HEK293 (cell line): ENCODE measurements around the gene CELSR1.

Source experiments
- CTCF ChIA-PET: fragments of 350-600 bp; formaldehyde crosslinking; extraction: SDS; loops from one replicate; lab custom pipeline; 2021; ENCODE audit warnings: antibody characterized with exemption; lab: Yijun Ruan, JAX
- POLR2A ChIA-PET: fragments of 300-600 bp; formaldehyde crosslinking; extraction: SDS; loops from one replicate; lab custom pipeline; 2020; ENCODE audit warnings: antibody characterized with exemption, inconsistent platforms; lab: Yijun Ruan, JAX
- H3K27ac ChIP-seq: fragments of 200-500 bp; sonication (Bioruptor generic); 2 replicates; pipeline ENCODE4 v1.5.1; 2014; ENCODE audit warnings: low read depth, low read length, control low read depth, inconsistent platforms; ENCODE audit errors: extremely low read depth
- H3K36me3 ChIP-seq, 2 experiments: fragments of 200-500 bp in 1 of 2; sonication (Bioruptor generic) in 1 of 2; 1 replicate in 1 of 2; 2 replicates in 1 of 2; pipeline ENCODE4 v1.5.1; 2014 to 2017; ENCODE audit warnings: inconsistent platforms in 2 of 2, low read length in 2 of 2; ENCODE audit not compliant: control insufficient read depth in 2 of 2, insufficient read depth in 1 of 2
- H3K4me1 ChIP-seq: fragments of 200-500 bp; sonication (Bioruptor generic); 2 replicates; pipeline ENCODE4 v1.5.1; 2014; ENCODE audit warnings: mild to moderate bottlenecking, low read length, inconsistent platforms; ENCODE audit not compliant: control insufficient read depth, insufficient read depth
- H3K4me3 ChIP-seq: 2 replicates; pipeline ENCODE4 v1.5.1; 2011; ENCODE audit warnings: low read depth, mild to moderate bottlenecking, control low read depth, low read length, moderate library complexity
- H3K9me3 ChIP-seq: fragments of 200-500 bp; sonication (Bioruptor generic); 2 replicates; pipeline ENCODE4 v1.5.1; 2014; ENCODE audit warnings: low read depth, low read length, inconsistent platforms; ENCODE audit not compliant: control insufficient read depth, insufficient read depth
- KLF7 ChIP-seq: fragments of 450-650 bp; formaldehyde crosslinking; IDR thresholded peaks from 2 replicates; pipeline ENCODE4 v1.5.1; 2016; ENCODE audit warnings: missing biosample characterization, missing genetic modification characterization, borderline replicate concordance
- SCRT1 ChIP-seq: fragments of 450-650 bp; formaldehyde crosslinking; IDR thresholded peaks from 2 replicates; pipeline ENCODE4 v1.5.1; 2016; ENCODE audit warnings: missing biosample characterization, missing genetic modification characterization, borderline replicate concordance
- SCRT2 ChIP-seq: fragments of 450-650 bp; formaldehyde crosslinking; IDR thresholded peaks from 2 replicates; pipeline ENCODE4 v1.5.1; 2016; ENCODE audit warnings: missing biosample characterization, missing genetic modification characterization
- ZBTB7A ChIP-seq: fragments of 450-650 bp; formaldehyde crosslinking; IDR thresholded peaks from 2 replicates; pipeline ENCODE4 v1.5.1; 2016; ENCODE audit warnings: low read depth, missing biosample characterization, missing genetic modification characterization
- ZFP3 ChIP-seq: fragments of 450-650 bp; formaldehyde crosslinking; IDR thresholded peaks from 2 replicates; pipeline ENCODE4 v1.5.1; 2016; ENCODE audit warnings: low read depth, missing biosample characterization, missing genetic modification characterization
- ZFP37 ChIP-seq: fragments of 450-650 bp; formaldehyde crosslinking; IDR thresholded peaks from 2 replicates; pipeline ENCODE4 v1.5.1; 2016; ENCODE audit warnings: missing biosample characterization, missing genetic modification characterization
- ZNF133 ChIP-seq: fragments of 450-650 bp; formaldehyde crosslinking; IDR thresholded peaks from 2 replicates; pipeline ENCODE4 v1.5.1; 2016; ENCODE audit warnings: missing biosample characterization, missing genetic modification characterization
- ZNF248 ChIP-seq: fragments of 450-650 bp; formaldehyde crosslinking; IDR thresholded peaks from 2 replicates; pipeline ENCODE4 v1.5.1; 2017; ENCODE audit warnings: missing biosample characterization, missing genetic modification characterization
- ZNF530 ChIP-seq: fragments of 450-650 bp; formaldehyde crosslinking; IDR thresholded peaks from 2 replicates; pipeline ENCODE4 v1.5.1; 2016; ENCODE audit warnings: low read depth, missing biosample characterization, missing genetic modification characterization
- ZNF544 ChIP-seq: fragments of 450-650 bp; formaldehyde crosslinking; IDR thresholded peaks from 2 replicates; pipeline ENCODE4 v1.5.0; 2017; ENCODE audit warnings: missing biosample characterization, missing genetic modification characterization
- ZNF555 ChIP-seq: fragments of 450-650 bp; formaldehyde crosslinking; conservative IDR thresholded peaks from 2 replicates; pipeline ENCODE4 v1.5.1; 2017; ENCODE audit warnings: missing biosample characterization, mild to moderate bottlenecking, missing genetic modification characterization, inconsistent platforms
- ZNF626 ChIP-seq: fragments of 450-650 bp; sonication (Bioruptor Pico); formaldehyde crosslinking; IDR thresholded peaks from 2 replicates; pipeline ENCODE4 v1.5.1; 2018; ENCODE audit warnings: missing biosample characterization, missing genetic modification characterization, inconsistent platforms
- ZNF658 ChIP-seq: fragments of 450-650 bp; formaldehyde crosslinking; IDR thresholded peaks from 2 replicates; pipeline ENCODE4; 2016; ENCODE audit warnings: missing biosample characterization, missing genetic modification characterization
- ZNF677 ChIP-seq: fragments of 450-650 bp; IDR thresholded peaks from 2 replicates; pipeline ENCODE4 v1.5.0; 2018; ENCODE audit warnings: missing biosample characterization, mild to moderate bottlenecking, missing genetic modification characterization, moderate library complexity
- ZSCAN18 ChIP-seq: fragments of 450-650 bp; formaldehyde crosslinking; IDR thresholded peaks from 2 replicates; pipeline ENCODE4 v1.5.1; 2016; ENCODE audit warnings: missing biosample characterization, missing genetic modification characterization
- TF ChIP-seq, protein P1 (sequence below): fragments of 450-650 bp; formaldehyde crosslinking; IDR thresholded peaks from 2 replicates; pipeline ENCODE4 v1.5.1; 2016; ENCODE audit warnings: missing biosample characterization, missing genetic modification characterization
- TF ChIP-seq, protein P2 (sequence below): fragments of 450-650 bp; formaldehyde crosslinking; IDR thresholded peaks from 2 replicates; pipeline ENCODE4 v1.5.1; 2016; ENCODE audit warnings: missing biosample characterization, missing genetic modification characterization
- TF ChIP-seq, protein P3 (sequence below): fragments of 450-650 bp; formaldehyde crosslinking; IDR thresholded peaks from 2 replicates; pipeline ENCODE4 v1.5.1; 2016; ENCODE audit warnings: missing biosample characterization, missing genetic modification characterization
- TF ChIP-seq, protein P4 (sequence below): fragments of 450-650 bp; IDR thresholded peaks from 2 replicates; pipeline ENCODE4 v1.5.1; 2018; ENCODE audit warnings: missing biosample characterization, missing genetic modification characterization

CELSR1 gene

DNA sequence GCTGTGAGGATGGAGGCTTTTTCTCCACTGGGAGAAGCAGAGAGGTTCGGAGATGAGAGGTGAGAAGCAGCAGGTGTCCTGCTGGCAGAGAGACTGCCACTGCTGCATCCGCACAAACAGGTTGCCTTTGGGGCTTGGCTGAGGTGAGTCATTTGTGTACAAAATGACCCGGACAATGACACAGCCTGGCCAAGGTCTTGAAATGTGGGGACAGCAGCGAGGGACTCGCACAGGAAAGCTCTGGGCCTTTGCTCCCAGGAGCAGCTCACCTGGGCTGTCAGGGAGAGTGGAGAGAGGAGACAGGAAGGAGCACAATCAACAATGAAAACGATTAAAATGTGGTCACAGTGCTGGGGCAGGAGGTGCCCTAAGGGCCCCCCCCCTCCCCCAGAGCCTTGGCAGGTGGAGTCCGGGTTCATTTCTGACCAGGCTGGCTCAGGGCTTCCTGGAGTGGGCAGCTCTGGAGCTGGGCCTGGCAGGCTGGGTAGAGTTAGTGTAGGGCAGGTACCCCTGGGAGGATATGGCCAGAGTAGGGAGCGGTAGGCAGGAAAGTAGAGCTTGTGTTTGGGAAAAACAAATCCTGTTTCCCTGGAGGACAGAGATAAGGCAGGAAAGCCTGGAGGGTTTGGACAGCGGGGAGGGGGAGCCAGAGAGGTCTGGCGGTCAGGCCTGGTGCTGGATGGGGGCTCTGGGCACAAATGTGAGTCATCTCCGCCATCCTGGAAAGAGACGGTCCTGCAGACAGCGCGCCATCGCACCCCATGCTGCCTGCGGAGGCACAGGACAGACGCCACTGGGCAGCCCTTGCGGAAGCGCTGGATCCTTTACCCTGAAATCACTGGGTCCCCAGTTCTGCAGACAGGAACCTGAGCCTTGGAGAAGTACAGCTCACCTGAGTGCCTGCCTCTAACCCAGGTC is 37.8 kb upstream of the CELSR1 start:
- POLR2A ChIA-PET: interaction anchor here (1.0 to 1.5 kb wide), 2 partner anchors 160 to 187 kb away, joined by 4 to 5 read pairs; partner anchors contain the start of gene TBC1D22A
- TF ChIP-seq SCRT1 (tag by site-specific recombination): peak; percentile 68
- no peak for TF ChIP-seq ZNF658 (tag by site-specific recombination)
- TF ChIP-seq ZNF133 (tag by site-specific recombination): no peak
- TF ChIP-seq KLF7: no peak
- no peak for TF ChIP-seq ZNF544 (tag by site-specific recombination)
- peak; percentile 93 for TF ChIP-seq SCRT2 (tag by site-specific recombination)
- TF ChIP-seq, protein P1, sequence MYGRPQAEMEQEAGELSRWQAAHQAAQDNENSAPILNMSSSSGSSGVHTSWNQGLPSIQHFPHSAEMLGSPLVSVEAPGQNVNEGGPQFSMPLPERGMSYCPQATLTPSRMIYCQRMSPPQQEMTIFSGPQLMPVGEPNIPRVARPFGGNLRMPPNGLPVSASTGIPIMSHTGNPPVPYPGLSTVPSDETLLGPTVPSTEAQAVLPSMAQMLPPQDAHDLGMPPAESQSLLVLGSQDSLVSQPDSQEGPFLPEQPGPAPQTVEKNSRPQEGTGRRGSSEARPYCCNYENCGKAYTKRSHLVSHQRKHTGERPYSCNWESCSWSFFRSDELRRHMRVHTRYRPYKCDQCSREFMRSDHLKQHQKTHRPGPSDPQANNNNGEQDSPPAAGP: no peak
- TF ChIP-seq ZNF555 (tag by site-specific recombination): no peak
- no peak for TF ChIP-seq ZSCAN18 (tag by site-specific recombination)
- TF ChIP-seq, protein P2, sequence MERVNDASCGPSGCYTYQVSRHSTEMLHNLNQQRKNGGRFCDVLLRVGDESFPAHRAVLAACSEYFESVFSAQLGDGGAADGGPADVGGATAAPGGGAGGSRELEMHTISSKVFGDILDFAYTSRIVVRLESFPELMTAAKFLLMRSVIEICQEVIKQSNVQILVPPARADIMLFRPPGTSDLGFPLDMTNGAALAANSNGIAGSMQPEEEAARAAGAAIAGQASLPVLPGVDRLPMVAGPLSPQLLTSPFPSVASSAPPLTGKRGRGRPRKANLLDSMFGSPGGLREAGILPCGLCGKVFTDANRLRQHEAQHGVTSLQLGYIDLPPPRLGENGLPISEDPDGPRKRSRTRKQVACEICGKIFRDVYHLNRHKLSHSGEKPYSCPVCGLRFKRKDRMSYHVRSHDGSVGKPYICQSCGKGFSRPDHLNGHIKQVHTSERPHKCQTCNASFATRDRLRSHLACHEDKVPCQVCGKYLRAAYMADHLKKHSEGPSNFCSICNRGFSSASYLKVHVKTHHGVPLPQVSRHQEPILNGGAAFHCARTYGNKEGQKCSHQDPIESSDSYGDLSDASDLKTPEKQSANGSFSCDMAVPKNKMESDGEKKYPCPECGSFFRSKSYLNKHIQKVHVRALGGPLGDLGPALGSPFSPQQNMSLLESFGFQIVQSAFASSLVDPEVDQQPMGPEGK (tag by site-specific recombination): 0 out of 2 replicates have a peak, but pooled peaks have one; percentile 12

DNA sequence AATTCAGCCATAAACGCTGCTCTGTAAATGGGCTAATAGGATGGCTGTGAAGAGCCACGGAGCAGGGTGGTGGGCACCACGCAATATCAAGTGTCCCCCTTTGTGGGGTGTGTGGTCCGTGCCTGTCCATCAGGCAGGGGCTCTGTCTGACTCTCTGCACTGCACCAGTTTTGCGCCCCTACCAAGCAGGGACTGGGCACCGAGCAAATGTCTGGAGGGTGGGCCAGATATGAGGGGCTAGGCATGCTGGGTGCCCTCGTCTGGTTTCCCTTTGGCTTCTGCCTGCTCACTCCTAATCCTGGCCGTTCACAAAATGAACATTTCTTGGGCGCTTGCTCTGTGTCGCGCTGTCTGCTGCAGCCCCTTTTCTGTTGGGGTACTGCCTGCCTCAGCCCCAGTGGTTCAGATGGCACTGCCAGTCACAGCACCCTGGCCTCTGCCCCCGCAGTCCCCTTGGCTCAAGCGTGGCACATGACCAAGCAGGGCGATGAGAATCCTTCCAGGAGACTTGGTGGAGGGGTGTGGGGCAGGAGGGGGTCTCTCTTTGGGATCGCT is 37.1 kb upstream of the CELSR1 start:
- H3K27ac ChIP-seq: no peak overlapping the region
- POLR2A ChIA-PET: interaction anchor here (1.5 kb wide), 1 partner anchor 188 kb away, joined by 5 read pairs; the partner anchor contains the start of gene TBC1D22A
- peaks cover 21% of the 10 kb centered on the region for H3K4me1 ChIP-seq
- no peaks in the 10 kb centered on the region for H3K9me3 ChIP-seq
- no peaks in the 10 kb centered on the region for H3K36me3 ChIP-seq
- CTCF ChIA-PET: interaction anchor here (1.4 to 2.1 kb wide), 2 partner anchors 11 kb away, joined by 6 to 10 read pairs; no protein-coding TSS in a partner anchor
- H3K4me3 ChIP-seq: no peak overlapping the region
- TF ChIP-seq ZFP3 (tag by site-specific recombination) (no peak), ZNF248 (tag by site-specific recombination) (no peak), ZBTB7A (no peak), ZFP37 (tag by site-specific recombination) (no peak), ZNF658 (tag by site-specific recombination) (no peak), ZNF626 (tag by site-specific recombination) (no peak), ZNF677 (tag by site-specific recombination) (no peak), ZNF530 (tag by site-specific recombination) (no peak)
- TF ChIP-seq, protein P2 (tag by site-specific recombination): no peak
- TF ChIP-seq, protein P3, sequence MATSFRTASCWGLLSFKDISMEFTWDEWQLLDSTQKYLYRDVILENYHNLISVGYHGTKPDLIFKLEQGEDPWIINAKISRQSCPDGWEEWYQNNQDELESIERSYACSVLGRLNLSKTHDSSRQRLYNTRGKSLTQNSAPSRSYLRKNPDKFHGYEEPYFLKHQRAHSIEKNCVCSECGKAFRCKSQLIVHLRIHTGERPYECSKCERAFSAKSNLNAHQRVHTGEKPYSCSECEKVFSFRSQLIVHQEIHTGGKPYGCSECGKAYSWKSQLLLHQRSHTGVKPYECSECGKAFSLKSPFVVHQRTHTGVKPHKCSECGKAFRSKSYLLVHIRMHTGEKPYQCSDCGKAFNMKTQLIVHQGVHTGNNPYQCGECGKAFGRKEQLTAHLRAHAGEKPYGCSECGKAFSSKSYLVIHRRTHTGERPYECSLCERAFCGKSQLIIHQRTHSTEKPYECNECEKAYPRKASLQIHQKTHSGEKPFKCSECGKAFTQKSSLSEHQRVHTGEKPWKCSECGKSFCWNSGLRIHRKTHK (tag by site-specific recombination): no peak
- TF ChIP-seq, protein P4, sequence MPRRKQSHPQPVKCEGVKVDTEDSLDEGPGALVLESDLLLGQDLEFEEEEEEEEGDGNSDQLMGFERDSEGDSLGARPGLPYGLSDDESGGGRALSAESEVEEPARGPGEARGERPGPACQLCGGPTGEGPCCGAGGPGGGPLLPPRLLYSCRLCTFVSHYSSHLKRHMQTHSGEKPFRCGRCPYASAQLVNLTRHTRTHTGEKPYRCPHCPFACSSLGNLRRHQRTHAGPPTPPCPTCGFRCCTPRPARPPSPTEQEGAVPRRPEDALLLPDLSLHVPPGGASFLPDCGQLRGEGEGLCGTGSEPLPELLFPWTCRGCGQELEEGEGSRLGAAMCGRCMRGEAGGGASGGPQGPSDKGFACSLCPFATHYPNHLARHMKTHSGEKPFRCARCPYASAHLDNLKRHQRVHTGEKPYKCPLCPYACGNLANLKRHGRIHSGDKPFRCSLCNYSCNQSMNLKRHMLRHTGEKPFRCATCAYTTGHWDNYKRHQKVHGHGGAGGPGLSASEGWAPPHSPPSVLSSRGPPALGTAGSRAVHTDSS (tag by site-specific recombination): no peak
- TF ChIP-seq, all 188 proteins: peak for 0

More for the DNA sequence above, 37.8 kb upstream of the CELSR1 start:
- Histone ChIP-seq H3K4me1 (peaks cover 22% of the 10 kb centered on the region), H3K36me3 (no peaks in the 10 kb centered on the region), H3K9me3 (no peaks in the 10 kb centered on the region), H3K4me3 (no peak overlapping the region), H3K27ac (no peak overlapping the region; the same call in 1 of the 2 replicates)
- CTCF ChIA-PET: interaction anchor here (1.1 to 2.1 kb wide), 2 partner anchors 12 to 17 kb away, joined by 4 to 10 read pairs; no protein-coding TSS in a partner anchor
